ENCODE results near the gene CYB5D1. TPM values are rescaled to one million over a fixed set of nuclear protein-coding genes. Genes with fewer than 3 reads are reported as not detected.
A peak's percentile ranks its signal among the peaks of the same experiment; 100 is the strongest.

The CYB5D1 gene
- total RNA-seq, 1 experiment from 2014 or later = 18.0 TPM

DNA sequence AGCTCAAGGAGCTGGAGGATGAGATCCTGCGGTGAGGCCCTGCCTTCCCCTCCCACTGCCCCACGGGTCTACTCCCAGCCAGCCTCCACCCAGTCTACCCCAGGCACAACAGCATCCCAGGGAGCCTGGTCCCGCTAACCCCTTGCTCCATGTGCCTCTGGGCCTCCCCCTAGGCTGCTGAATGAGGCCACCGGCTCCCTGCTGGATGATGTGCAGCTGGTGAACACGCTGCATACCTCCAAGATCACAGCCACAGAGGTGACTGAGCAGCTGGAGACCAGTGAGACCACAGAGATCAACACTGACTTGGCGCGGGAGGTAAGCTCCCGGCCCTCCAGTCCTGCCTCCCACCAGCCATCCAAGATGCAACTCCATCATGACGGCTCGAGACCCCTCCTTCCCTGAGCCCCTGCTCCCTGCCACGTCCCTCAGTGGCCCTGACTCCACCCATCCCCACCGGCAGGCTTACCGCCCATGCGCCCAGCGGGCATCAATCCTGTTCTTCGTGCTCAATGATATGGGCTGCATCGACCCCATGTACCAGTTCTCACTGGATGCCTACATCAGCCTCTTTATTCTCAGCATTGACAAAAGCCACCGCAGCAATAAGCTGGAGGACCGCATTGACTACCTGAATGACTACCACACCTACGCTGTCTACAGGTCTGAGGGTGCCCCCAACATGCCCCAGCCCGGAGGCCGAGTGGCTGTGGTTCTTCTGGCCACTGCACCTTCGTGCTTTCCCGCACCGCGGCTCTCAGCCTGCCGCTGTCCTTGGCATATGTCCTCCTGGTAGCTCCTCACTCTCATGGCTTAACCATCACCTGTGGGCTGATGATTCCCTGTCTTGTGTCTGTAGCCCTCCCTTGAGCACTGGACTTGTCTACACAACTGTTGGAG, 38.8 kb upstream of the CYB5D1 start:
- no CpG with 5 or more reads among the region's 27 CpGs for WGBS (ENCODE audit: extremely low coverage, insufficient read length, low lambda C conversion rate)
- H2BK20ac ChIP-seq (ENCODE audit: low read depth, low read length, poor library complexity, severe bottlenecking) = no peak overlapping the region
- no peaks in the 10 kb centered on the region for H3K79me1 ChIP-seq (ENCODE audit: insufficient read depth, low read depth, low read length, poor library complexity, severe bottlenecking)
- Mint-ChIP-seq H3K9me3 (no peaks in the 10 kb centered on the region), H3K27me3 (ENCODE audit: low read depth) (peaks cover 44% of the 10 kb centered on the region), H3K27ac (peak overlapping the region in 1 of 3 experiments; percentile 84; a peak in 1 of 7 replicates), H3K4me1 (peaks cover 8% of the 10 kb centered on the region in 2 experiments), H3K4me3 (no peak overlapping the region), H3K36me3 (ENCODE audit: insufficient read depth in 1 of 3, low read depth in 3 of 3) (no peaks in the 10 kb centered on the region)
- TF ChIP-seq, protein P1, sequence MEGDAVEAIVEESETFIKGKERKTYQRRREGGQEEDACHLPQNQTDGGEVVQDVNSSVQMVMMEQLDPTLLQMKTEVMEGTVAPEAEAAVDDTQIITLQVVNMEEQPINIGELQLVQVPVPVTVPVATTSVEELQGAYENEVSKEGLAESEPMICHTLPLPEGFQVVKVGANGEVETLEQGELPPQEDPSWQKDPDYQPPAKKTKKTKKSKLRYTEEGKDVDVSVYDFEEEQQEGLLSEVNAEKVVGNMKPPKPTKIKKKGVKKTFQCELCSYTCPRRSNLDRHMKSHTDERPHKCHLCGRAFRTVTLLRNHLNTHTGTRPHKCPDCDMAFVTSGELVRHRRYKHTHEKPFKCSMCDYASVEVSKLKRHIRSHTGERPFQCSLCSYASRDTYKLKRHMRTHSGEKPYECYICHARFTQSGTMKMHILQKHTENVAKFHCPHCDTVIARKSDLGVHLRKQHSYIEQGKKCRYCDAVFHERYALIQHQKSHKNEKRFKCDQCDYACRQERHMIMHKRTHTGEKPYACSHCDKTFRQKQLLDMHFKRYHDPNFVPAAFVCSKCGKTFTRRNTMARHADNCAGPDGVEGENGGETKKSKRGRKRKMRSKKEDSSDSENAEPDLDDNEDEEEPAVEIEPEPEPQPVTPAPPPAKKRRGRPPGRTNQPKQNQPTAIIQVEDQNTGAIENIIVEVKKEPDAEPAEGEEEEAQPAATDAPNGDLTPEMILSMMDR (conservative IDR thresholded peaks at IDR 0.05) = no peak
- no peak overlapping the region for H2AFZ ChIP-seq (ENCODE audit: low read length)
- H3K79me2 ChIP-seq (ENCODE audit: insufficient read depth, low read length) = no peaks in the 10 kb centered on the region
- H2AK5ac ChIP-seq (ENCODE audit: insufficient read length, low read length) = no peak overlapping the region
- no peak overlapping the region for H4K5ac ChIP-seq (ENCODE audit: insufficient read length, low read depth, low read length)
- no peak overlapping the region for H3T11ph ChIP-seq (ENCODE audit: low read length)
- no peak overlapping the region for H3K56ac ChIP-seq (ENCODE audit: insufficient read length, low read depth, low read length)
- H2BK5ac ChIP-seq (ENCODE audit: insufficient read length, low read length) = no peak overlapping the region
- no peaks in the 10 kb centered on the region for H3K23me2 ChIP-seq (ENCODE audit: insufficient read length, low read depth, low read length, poor library complexity, severe bottlenecking)
- H4K8ac ChIP-seq (replicated peaks; ENCODE audit: insufficient read length, low read depth, low read length) = no peak overlapping the region
- no peak overlapping the region for H3K18ac ChIP-seq (ENCODE audit: insufficient read length, low read depth, low read length)
- no peak overlapping the region for H3K4me2 ChIP-seq (ENCODE audit: insufficient read depth, insufficient read length, low read length)
- peak overlapping the region; percentile 27; the same call in 1 of the 2 replicates for H3K14ac ChIP-seq (ENCODE audit: insufficient read depth, low read length)
- no peaks in the 10 kb centered on the region for H3K4me1 ChIP-seq (ENCODE audit: insufficient read depth, low read length)
- H2BK15ac ChIP-seq (ENCODE audit: low read depth, low read length) = no peak overlapping the region
- H3K9ac ChIP-seq (ENCODE audit: extremely low read depth, insufficient read length, low read length) = no peak overlapping the region
- H2BK120ac ChIP-seq (ENCODE audit: low read depth, low read length, poor library complexity, severe bottlenecking) = no peak overlapping the region
- no peak overlapping the region for H3K23ac ChIP-seq (ENCODE audit: insufficient read length, low read depth, low read length)
- no peak overlapping the region for H3K4ac ChIP-seq (ENCODE audit: low read depth, low read length)
- H3K9me3 ChIP-seq (ENCODE audit: control insufficient read depth, low read depth, low read length) = no peaks in the 10 kb centered on the region
- H4K91ac ChIP-seq (ENCODE audit: insufficient read length, low read depth, low read length) = no peak overlapping the region
- no peaks in the 10 kb centered on the region for H4K20me1 ChIP-seq (ENCODE audit: control insufficient read depth, insufficient read depth, insufficient read length)
- H3K27ac ChIP-seq (ENCODE audit: insufficient read length, low read depth, low read length) = no peak overlapping the region
- no peak for DNase-seq
- no peak overlapping the region for H2BK12ac ChIP-seq (ENCODE audit: insufficient read length, low read depth, low read length)
- H3K27me3 ChIP-seq (ENCODE audit: insufficient read depth, low read length) = no peaks in the 10 kb centered on the region; the same call in 1 of the 2 replicates
